ENCODE measurements around the gene TRIM33. TPM values are rescaled to one million over a fixed set of nuclear protein-coding genes. Genes with fewer than 3 reads are reported as not detected.

The TRIM33 gene
- total and polyA plus RNA-seq, 2 experiments from 2014 or later: 50.3 to 51.1 TPM

- Histone ChIP-seq H3K79me2 (replicated peaks; ENCODE audit: insufficient read depth) (no peaks in the 10 kb centered on the region), H3F3A (replicated peaks; ENCODE audit: low read depth) (no peaks in the 10 kb centered on the region), H3K4me3 (no peak overlapping the region), H3K4me1 (ENCODE audit: insufficient read depth) (no peaks in the 10 kb centered on the region), H2AFZ (no peak overlapping the region), H3K27ac (ENCODE audit: low read depth) (no peak overlapping the region), H3K9me2 (ENCODE audit: insufficient read depth) (no peaks in the 10 kb centered on the region), H3K4me2 (no peak overlapping the region), H3K27me3 (ENCODE audit: insufficient read depth) (no peaks in the 10 kb centered on the region), H3K36me3 (ENCODE audit: insufficient read depth) (no peaks in the 10 kb centered on the region), H4K20me1 (replicated peaks; ENCODE audit: insufficient read depth) (no peaks in the 10 kb centered on the region)
- ATAC-seq (no peak), DNase-seq (ENCODE audit: low spot score) (no peak)
- no peak for TF ChIP-seq ZNF114 (CRISPR knock-in tag; IDR thresholded peaks at IDR 0.05)
- no peak for TF ChIP-seq REST (IDR thresholded peaks at IDR 0.05; ENCODE audit: unreplicated experiment)
- no peak for TF ChIP-seq ZNF331 (CRISPR knock-in tag; IDR thresholded peaks at IDR 0.05; ENCODE audit: low read depth)
- TF ChIP-seq CREB1 (CRISPR knock-in tag; IDR thresholded peaks at IDR 0.05; ENCODE audit: low read depth): no peak
- no peak for TF ChIP-seq ZNF462 (CRISPR knock-in tag; IDR thresholded peaks at IDR 0.05)
- TF ChIP-seq NANOG (IDR thresholded peaks at IDR 0.05; ENCODE audit: borderline replicate concordance): no peak
- no peak for TF ChIP-seq JUNB (IDR thresholded peaks at IDR 0.05; ENCODE audit: unreplicated experiment)
- TF ChIP-seq CTCF (conservative IDR thresholded peaks at IDR 0.05; ENCODE audit: low read depth in 2 of 2): no peak
- no peak for TF ChIP-seq STAT1 (IDR thresholded peaks at IDR 0.05; ENCODE audit: unreplicated experiment)
- TF ChIP-seq EZH2phosphoT487 (IDR thresholded peaks at IDR 0.05; ENCODE audit: unreplicated experiment): no peak
- no peak for TF ChIP-seq POLR2AphosphoS5 (IDR thresholded peaks at IDR 0.05; ENCODE audit: low read depth)
- TF ChIP-seq EZH2 (IDR thresholded peaks at IDR 0.05; ENCODE audit: low read depth, unreplicated experiment): no peak
- no peak for TF ChIP-seq ETS1 (IDR thresholded peaks at IDR 0.05)
- Mint-ChIP-seq H3K27me3 (ENCODE audit: insufficient read depth, low read depth, poor library complexity) (no peaks in the 10 kb centered on the region), H3K27ac (no peak overlapping the region), H3K36me3 (ENCODE audit: low read depth) (no peaks in the 10 kb centered on the region), H3K4me1 (0 out of 3 replicates have a peak, but pooled peaks cover 4% of the 10 kb centered on the region), H3K9me3 (no peaks in the 10 kb centered on the region), H3K4me3 (no peak overlapping the region)
Measured at GRCh38 chr1:114549137-114549536, 38.1 kb upstream of the TRIM33 start.

Data from GM23338 (cell line).